Common myeloid progenitor, CD34-positive (primary cell): Measurements from ENCODE around the gene ICAM2.

Experiments used
- CTCF ChIA-PET: fragments of 350-600 bp; sonication (Branson Sonifier 250); formaldehyde crosslinking; loops from one replicate; lab custom pipeline; 2021; ENCODE audit warnings: antibody characterized with exemption; lab: Charles Lee
- POLR2A ChIA-PET: fragments of 350-600 bp; sonication (Branson Sonifier 250); formaldehyde crosslinking; loops from one replicate; lab custom pipeline; 2021; ENCODE audit warnings: antibody characterized with exemption; lab: Charles Lee
- DNase-seq, 3 donors: peaks; one replicate each; pipeline versions ENCODE4 v3.0.0 to v3.0.0-alpha.2; 2013
- H3K27ac ChIP-seq, 2 experiments: 1 replicate in 1 of 2; 2 replicates in 1 of 2; pipeline ENCODE4 v1.7.0; 2013; ENCODE audit warnings: inconsistent platforms in 2 of 2, low read length in 2 of 2, mild to moderate bottlenecking in 2 of 2, low read depth in 1 of 2, moderate library complexity in 1 of 2; ENCODE audit not compliant: severe bottlenecking in 2 of 2, insufficient read depth in 1 of 2, poor library complexity in 1 of 2
- H3K27me3 ChIP-seq, 5 experiments: replicated peaks in 2 of 5; 1 replicate in 3 of 5; 2 replicates in 2 of 5; pipeline versions ENCODE4 v1.6.1 to v1.7.0; 2013; ENCODE audit warnings: low read length in 4 of 5, mild to moderate bottlenecking in 2 of 5, moderate library complexity in 2 of 5, inconsistent platforms in 1 of 5; ENCODE audit not compliant: insufficient read depth in 5 of 5, control insufficient read depth in 4 of 5
- H3K36me3 ChIP-seq, 4 experiments: 1 replicate in 2 of 4; 2 replicates in 2 of 4; pipeline versions ENCODE4 v1.6.1 to v1.7.0; 2013; ENCODE audit warnings: low read length in 3 of 4, control low read depth in 1 of 4, mild to moderate bottlenecking in 1 of 4; ENCODE audit not compliant: control insufficient read depth in 4 of 4, insufficient read depth in 4 of 4
- H3K4me1 ChIP-seq, 4 experiments: 1 replicate in 3 of 4; 2 replicates in 1 of 4; pipeline versions ENCODE4 v1.6.1 to v1.7.1; 2013; ENCODE audit warnings: low read length in 3 of 4, mild to moderate bottlenecking in 3 of 4, control low read depth in 1 of 4, inconsistent platforms in 1 of 4, moderate library complexity in 1 of 4; ENCODE audit not compliant: control insufficient read depth in 4 of 4, insufficient read depth in 4 of 4; ENCODE audit errors: control extremely low read depth in 1 of 4
- H3K4me3 ChIP-seq, 7 experiments: 1 replicate in 4 of 7; 2 replicates in 3 of 7; pipeline versions ENCODE4 v1.5.1 to v1.7.0; 2013; ENCODE audit warnings: mild to moderate bottlenecking in 7 of 7, low read length in 6 of 7, moderate library complexity in 6 of 7, inconsistent platforms in 2 of 7, low read depth in 2 of 7, control low read depth in 1 of 7; ENCODE audit not compliant: insufficient read depth in 4 of 7, control insufficient read depth in 1 of 7; ENCODE audit errors: extremely low read depth in 1 of 7
- H3K9me3 ChIP-seq, 5 experiments: 1 replicate in 4 of 5; 2 replicates in 1 of 5; pipeline versions ENCODE4 v1.6.1 to v1.7.1; 2013; ENCODE audit warnings: low read length in 4 of 5, mild to moderate bottlenecking in 2 of 5, inconsistent platforms in 1 of 5, low read depth in 1 of 5, moderate library complexity in 1 of 5; ENCODE audit not compliant: control insufficient read depth in 4 of 5, insufficient read depth in 2 of 5; ENCODE audit errors: control extremely low read depth in 1 of 5
- WGBS: methylation state at CpG from one replicate; pipeline ENCODE4 v1.1.5; 2013; ENCODE audit not compliant: insufficient coverage; 5-methylcytosine and 5-hydroxymethylcytosine counted together

The ICAM2 gene

DNA sequence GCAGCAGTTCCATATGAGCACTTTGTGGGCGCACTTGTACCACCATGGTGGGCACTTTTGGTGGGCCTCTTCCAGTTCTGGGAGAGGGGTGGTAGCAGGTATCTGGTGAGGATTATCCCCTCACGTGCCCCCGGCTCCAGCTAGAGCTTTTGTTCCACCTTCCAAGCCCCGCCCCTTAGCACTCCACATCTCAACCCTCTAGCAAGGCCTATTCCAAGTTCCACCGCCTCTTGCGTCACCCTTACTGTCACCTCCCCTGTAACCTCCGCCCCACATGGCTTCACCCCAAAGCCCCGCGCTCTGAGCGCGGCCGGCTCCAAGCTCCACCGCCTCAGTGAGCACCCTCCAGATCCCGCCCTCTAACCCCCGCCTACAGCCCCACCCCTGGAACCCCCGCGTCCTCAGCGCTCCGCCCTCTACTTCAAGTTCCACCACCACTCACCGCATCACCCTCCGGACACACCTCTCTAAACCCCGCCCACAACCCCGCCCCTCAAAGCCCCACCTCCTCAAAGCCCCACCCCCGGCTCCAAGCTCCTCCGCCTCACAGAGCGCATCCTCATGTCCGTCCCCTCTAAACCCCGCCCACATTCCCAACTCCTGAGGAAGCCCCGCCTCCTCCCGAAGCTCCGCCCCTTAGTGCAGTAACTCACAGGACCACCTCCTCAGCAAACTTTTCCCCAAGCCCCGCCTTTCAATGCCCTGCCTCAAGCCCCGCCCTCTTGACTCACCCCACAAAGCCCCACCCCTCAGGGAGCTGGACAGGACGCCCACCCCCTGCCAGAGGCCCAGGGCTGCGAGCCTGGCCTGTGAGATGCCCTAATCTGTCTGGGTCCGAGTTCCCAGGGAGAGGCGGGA, 58.8 kb downstream of the ICAM2 start:
- Histone ChIP-seq H3K27ac (no peak overlapping the region), H3K36me3 (no peaks in the 10 kb centered on the region), H3K4me1 (peaks cover 0 to 14% (median 6%) of the 10 kb centered on the region in 4 experiments), H3K9me3 (no peaks in the 10 kb centered on the region), H3K4me3 (peak overlapping the region in 2 of 7 experiments; percentile 48 to 58), H3K27me3 (no peaks in the 10 kb centered on the region)
- peak; percentile 73 to 88 (median 85) for DNase-seq
- POLR2A ChIA-PET, result no interaction called here
- CTCF ChIA-PET, result interaction anchor here (0.6 to 3.7 kb wide), 11 partner anchors 13 to 1307 kb away, joined by 3 to 14 read pairs (median 3); partner anchors contain the start of gene CSHL1
- WGBS, result 28% methylated on average over 21 of the region's 37 CpGs

DNA sequence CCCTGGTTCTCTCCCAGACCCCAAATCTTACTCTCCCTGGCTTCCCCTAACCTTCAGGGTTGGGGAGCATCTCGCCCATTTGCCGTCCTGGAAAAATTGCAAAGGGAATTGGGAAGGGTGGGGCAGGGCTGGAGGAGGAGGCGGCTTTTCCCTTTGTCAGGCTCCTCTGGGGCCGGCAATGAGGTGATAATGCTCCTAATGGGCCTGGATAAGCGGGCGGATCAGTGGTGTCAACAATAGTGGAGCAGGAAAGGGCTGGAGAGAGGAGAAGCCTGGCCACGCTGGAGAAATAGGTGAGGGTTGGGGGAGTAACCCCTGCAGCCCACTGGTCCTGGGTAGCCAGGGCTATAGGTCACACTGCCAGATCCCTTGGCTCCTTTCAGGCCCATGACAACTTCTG, 60.0 kb downstream of the ICAM2 start:
- POLR2A ChIA-PET, result no interaction called here
- CTCF ChIA-PET, result interaction anchor here (1.3 kb wide), 1 partner anchor 27 kb away, joined by 3 read pairs; no protein-coding TSS in a partner anchor

DNA sequence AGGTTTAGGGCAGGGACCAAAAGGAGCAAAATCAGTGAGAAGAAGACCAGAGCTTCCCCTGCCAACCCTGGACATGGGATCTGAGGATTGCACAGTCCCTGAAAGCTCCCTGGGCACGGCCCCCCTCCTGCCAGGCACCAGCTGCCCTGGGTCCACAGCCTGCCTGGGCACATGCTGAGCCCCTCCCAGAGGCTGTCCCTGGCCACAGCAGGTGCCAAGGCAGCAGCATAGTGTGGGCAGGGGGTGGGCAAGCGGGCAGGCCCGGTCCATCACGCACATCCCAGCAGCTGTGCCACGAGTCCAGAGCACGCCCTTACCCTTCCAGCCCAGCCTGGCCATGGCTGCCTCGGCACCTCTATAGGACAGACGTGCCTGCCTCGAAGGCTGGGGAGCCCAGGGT, 60.4 kb downstream of the ICAM2 start:
- Histone ChIP-seq H3K4me3 (no peak overlapping the region), H3K9me3 (no peaks in the 10 kb centered on the region), H3K27ac (no peak overlapping the region), H3K27me3 (no peaks in the 10 kb centered on the region), H3K36me3 (no peaks in the 10 kb centered on the region), H3K4me1 (peaks cover 0 to 17% (median 11%) of the 10 kb centered on the region in 4 experiments)
- ChIA-PET CTCF (interaction anchor here (2.2 kb wide), 1 partner anchor 40 kb away, joined by 6 read pairs; no protein-coding TSS in a partner anchor), POLR2A (interaction anchor here (0.6 kb wide), 1 partner anchor 644 kb away, joined by 4 read pairs; no protein-coding TSS in a partner anchor)
- WGBS, result 97% methylated on average over 8 of the region's 9 CpGs
- no peak for DNase-seq

More for the DNA sequence above, 60.0 kb downstream of the ICAM2 start:
- no peaks in the 10 kb centered on the region for H3K36me3 ChIP-seq
- peaks cover 0 to 14% (median 7%) of the 10 kb centered on the region in 4 experiments for H3K4me1 ChIP-seq
- H3K9me3 ChIP-seq, result no peaks in the 10 kb centered on the region
- H3K27me3 ChIP-seq, result no peaks in the 10 kb centered on the region
- H3K27ac ChIP-seq, result no peak overlapping the region
- no peak for DNase-seq
- H3K4me3 ChIP-seq, result no peak overlapping the region
- WGBS, result 99% methylated on average over 6 of the region's 7 CpGs

DNA sequence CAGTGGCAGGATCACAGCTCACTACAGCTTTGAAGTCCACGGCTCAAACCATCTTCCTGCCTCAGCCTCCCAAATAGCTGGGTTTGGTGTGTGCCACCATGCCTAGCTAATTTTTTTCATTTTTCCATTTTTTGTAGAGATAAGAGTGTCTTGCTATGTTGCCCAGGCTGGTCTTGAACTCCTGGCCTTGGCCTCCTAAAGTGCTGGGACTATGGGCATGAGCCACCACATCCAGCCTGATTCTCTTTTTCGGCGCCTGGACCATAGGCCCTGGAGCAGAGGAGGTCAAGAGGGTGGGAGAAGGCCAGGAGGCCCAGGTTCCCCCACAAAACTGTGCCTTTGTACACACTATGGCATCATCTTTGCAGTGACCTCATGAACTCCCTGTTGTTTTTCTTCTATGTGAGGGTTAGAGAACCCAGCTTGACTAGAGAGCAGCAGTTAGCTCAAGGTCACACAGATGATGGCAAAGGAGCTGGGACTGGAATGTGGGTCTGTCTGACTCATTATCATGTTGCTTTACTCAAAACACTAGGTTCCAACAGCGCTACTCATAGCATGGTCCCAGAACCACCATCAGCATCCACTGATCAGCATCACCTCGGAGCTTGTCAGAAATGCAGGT, 64.0 kb downstream of the ICAM2 start:
- H3K27ac ChIP-seq, result no peak overlapping the region
- H3K36me3 ChIP-seq, result no peaks in the 10 kb centered on the region
- H3K4me1 ChIP-seq, result peaks cover 3 to 39% (median 35%) of the 10 kb centered on the region in 4 experiments
- H3K9me3 ChIP-seq, result no peaks in the 10 kb centered on the region
- 95% methylated on average over 3 of the region's 5 CpGs for WGBS
- H3K4me3 ChIP-seq, result no peak overlapping the region
- no peaks in the 10 kb centered on the region for H3K27me3 ChIP-seq
- CTCF ChIA-PET, result interaction anchor here (0.9 to 3.1 kb wide), 7 partner anchors 10 to 70 kb away, joined by 3 to 13 read pairs (median 4); partner anchors contain the start of gene GH1
- POLR2A ChIA-PET, result no interaction called here
- DNase-seq, result no peak

GRCh38 chr17:63955791-63956190, 64.6 kb downstream of the ICAM2 start:
- 86% methylated on average over 3 of the region's 4 CpGs for WGBS
- ChIA-PET CTCF (interaction anchor here (0.9 to 3.1 kb wide), 6 partner anchors 9 to 70 kb away, joined by 3 to 13 read pairs (median 4); partner anchors contain the start of gene GH1), POLR2A (no interaction called here)
- no peak overlapping the region for H3K27ac ChIP-seq
- no peak overlapping the region for H3K4me3 ChIP-seq
- DNase-seq, result no peak
- no peaks in the 10 kb centered on the region for H3K36me3 ChIP-seq
- H3K4me1 ChIP-seq, result peaks cover 3 to 33% (median 30%) of the 10 kb centered on the region in 4 experiments
- no peaks in the 10 kb centered on the region for H3K9me3 ChIP-seq
- no peaks in the 10 kb centered on the region for H3K27me3 ChIP-seq

DNA sequence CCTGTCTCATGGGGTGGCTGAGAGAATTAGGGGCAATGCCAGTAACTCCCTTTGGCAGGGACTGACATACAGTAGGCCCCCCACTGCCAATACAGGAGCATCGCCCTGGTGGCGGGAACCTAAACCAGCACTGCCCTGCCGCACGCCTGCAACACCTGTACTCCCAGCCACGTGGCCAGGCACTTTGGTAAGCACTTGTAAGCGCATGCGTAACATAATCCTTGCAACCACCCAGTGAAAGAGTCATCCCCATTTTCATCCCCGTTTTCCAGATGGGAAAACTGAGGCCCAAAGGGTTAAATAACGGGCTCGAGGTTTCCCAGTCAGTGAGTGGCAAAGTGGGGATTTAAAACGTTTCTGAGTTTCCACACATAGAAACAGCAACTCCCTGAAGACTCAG, 65.2 kb downstream of the ICAM2 start:
- ChIA-PET POLR2A (interaction anchor here (1.0 kb wide), 1 partner anchor 61 kb away, joined by 3 read pairs; no protein-coding TSS in a partner anchor), CTCF (interaction anchor here (0.8 to 3.1 kb wide), 7 partner anchors 9 to 71 kb away, joined by 3 to 13 read pairs (median 3); no protein-coding TSS in a partner anchor)
- H3K4me1 ChIP-seq, result peaks cover 3 to 38% (median 30%) of the 10 kb centered on the region in 4 experiments

More for the DNA sequence above, 65.2 kb downstream of the ICAM2 start:
- WGBS, result 89% methylated on average over 8 of the region's 11 CpGs
- no peak for DNase-seq
- Histone ChIP-seq H3K36me3 (no peaks in the 10 kb centered on the region), H3K9me3 (no peaks in the 10 kb centered on the region), H3K4me3 (no peak overlapping the region), H3K27ac (no peak overlapping the region), H3K27me3 (no peaks in the 10 kb centered on the region)
